Choroid plexus epithelial cell (primary cell): ENCODE data around the gene RAI1.
"Not testable (repeated sequence)": the region's sequence is repeated elsewhere in the genome, so short reads cannot be mapped to it uniquely, and the experiment has no call there.

Experiments
- DNase-seq: peaks from one replicate; pipeline ENCODE4 v3.0.0-alpha.2; 2010; ENCODE audit warnings: low read depth
- H3K4me3 ChIP-seq: 2 replicates; pipeline ENCODE4 v1.5.1; 2011; ENCODE audit warnings: low read depth, mild to moderate bottlenecking, control low read depth, low read length, moderate library complexity
- CTCF ChIP-seq: conservative IDR thresholded peaks from 2 replicates; pipeline ENCODE4 v1.5.1; 2011; ENCODE audit warnings: low read depth, mild to moderate bottlenecking, control low read depth, inconsistent platforms, low read length, moderate library complexity

Gene RAI1

GRCh38 chr17:17677299-17678040 is 3.8 kb upstream of the RAI1 start:
- no peak overlapping the region for H3K4me3 ChIP-seq
- DNase-seq = no peak
- no peak for TF ChIP-seq CTCF

GRCh38 chr17:17678063-17678699 is 3.1 kb upstream of the RAI1 start:
- H3K4me3 ChIP-seq, DNase-seq: not testable (repeated sequence)

- no peak for TF ChIP-seq CTCF
- no peak for DNase-seq
- H3K4me3 ChIP-seq = no peak overlapping the region
Measured at GRCh38 chr17:17679243-17679642, 2.0 kb upstream of the RAI1 start.

- TF ChIP-seq CTCF = no peak
- no peak overlapping the region for H3K4me3 ChIP-seq
- no peak for DNase-seq
Measured at GRCh38 chr17:17679748-17680147, 1.5 kb upstream of the RAI1 start.

GRCh38 chr17:17680477-17681186 is 626 bp upstream of the RAI1 start:
- H3K4me3 ChIP-seq = peak overlapping the region; percentile 37
- no peak for DNase-seq
- no peak for TF ChIP-seq CTCF

- DNase-seq = no peak
- TF ChIP-seq CTCF = no peak
- H3K4me3 ChIP-seq = peak overlapping the region; percentile 74
Measured at GRCh38 chr17:17681744-17682292, 560 bp downstream of the RAI1 start.

GRCh38 chr17:17682293-17682736 is 1.1 kb downstream of the RAI1 start:
- DNase-seq = no peak

More at GRCh38 chr17:17682293-17682736, 1.1 kb downstream of the RAI1 start:
- peak overlapping the region; percentile 74 for H3K4me3 ChIP-seq
- no peak for TF ChIP-seq CTCF
